ENCODE results near the gene PKIG. TPM values are rescaled to one million over a fixed set of nuclear protein-coding genes. Genes with fewer than 3 reads are reported as not detected.

The PKIG gene
- total RNA-seq, 1 experiment from 2014 or later = 27.0 TPM

DNA sequence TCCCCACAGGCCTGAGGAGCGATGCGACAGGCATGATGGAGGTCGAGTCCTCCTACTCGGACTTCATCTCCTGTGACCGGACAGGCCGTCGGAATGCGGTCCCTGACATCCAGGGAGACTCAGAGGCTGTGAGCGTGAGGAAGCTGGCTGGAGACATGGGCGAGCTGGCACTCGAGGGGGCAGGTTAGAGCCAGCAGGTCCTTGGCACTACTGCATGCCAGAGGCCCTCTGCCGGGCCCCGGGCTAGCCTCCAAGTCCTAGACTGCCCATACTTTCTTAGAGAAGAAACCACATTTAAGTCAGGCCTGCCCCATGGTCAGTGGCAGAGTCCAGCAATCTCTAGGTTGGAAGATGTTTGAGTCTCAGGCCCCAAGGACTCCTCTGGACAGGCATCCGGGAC lies 32.1 kb downstream of the PKIG start:
- peaks cover 7 to 38% (median 25%) of the 10 kb centered on the region in 3 experiments for H3K36me3 Mint-ChIP-seq (ENCODE audit: insufficient read depth in 1 of 3, low read depth in 3 of 3)
- Histone ChIP-seq H2BK15ac (ENCODE audit: low read depth, low read length) (no peak overlapping the region), H4K5ac (ENCODE audit: insufficient read length, low read depth, low read length) (no peak overlapping the region), H3K27me3 (ENCODE audit: insufficient read depth, low read length) (peaks cover 5% of the 10 kb centered on the region; the same call in 1 of the 2 replicates), H3K14ac (ENCODE audit: insufficient read depth, low read length) (no peak overlapping the region), H3K4me2 (ENCODE audit: insufficient read depth, insufficient read length, low read length) (no peak overlapping the region), H2BK5ac (ENCODE audit: insufficient read length, low read length) (no peak overlapping the region), H3K18ac (ENCODE audit: insufficient read length, low read depth, low read length) (no peak overlapping the region), H2AK5ac (ENCODE audit: insufficient read length, low read length) (no peak overlapping the region), H2BK20ac (ENCODE audit: low read depth, low read length, poor library complexity, severe bottlenecking) (no peak overlapping the region), H3T11ph (ENCODE audit: low read length) (no peak overlapping the region), H4K20me1 (ENCODE audit: control insufficient read depth, insufficient read depth, insufficient read length) (no peaks in the 10 kb centered on the region), H3K4ac (ENCODE audit: low read depth, low read length) (no peak overlapping the region), H4K8ac (replicated peaks; ENCODE audit: insufficient read length, low read depth, low read length) (no peak overlapping the region), H3K4me1 (ENCODE audit: insufficient read depth, low read length) (peaks cover 3% of the 10 kb centered on the region; the same call in 1 of the 2 replicates), H3K27ac (ENCODE audit: insufficient read length, low read depth, low read length) (no peak overlapping the region), H2BK120ac (ENCODE audit: low read depth, low read length, poor library complexity, severe bottlenecking) (no peak overlapping the region), H3K79me2 (ENCODE audit: insufficient read depth, low read length) (no peaks in the 10 kb centered on the region), H3K79me1 (ENCODE audit: insufficient read depth, low read depth, low read length, poor library complexity, severe bottlenecking) (no peaks in the 10 kb centered on the region), H2AFZ (ENCODE audit: low read length) (no peak overlapping the region), H3K9ac (ENCODE audit: extremely low read depth, insufficient read length, low read length) (no peak overlapping the region), H3K23ac (ENCODE audit: insufficient read length, low read depth, low read length) (no peak overlapping the region), H3K9me3 (ENCODE audit: control insufficient read depth, low read depth, low read length) (no peaks in the 10 kb centered on the region), H4K91ac (ENCODE audit: insufficient read length, low read depth, low read length) (no peak overlapping the region), H3K56ac (ENCODE audit: insufficient read length, low read depth, low read length) (no peak overlapping the region), H2BK12ac (ENCODE audit: insufficient read length, low read depth, low read length) (no peak overlapping the region), H3K23me2 (ENCODE audit: insufficient read length, low read depth, low read length, poor library complexity, severe bottlenecking) (no peaks in the 10 kb centered on the region)
- H3K27me3 Mint-ChIP-seq (ENCODE audit: low read depth) = peaks cover 46% of the 10 kb centered on the region
- H3K27ac Mint-ChIP-seq = no peak overlapping the region
- WGBS (ENCODE audit: extremely low coverage, insufficient read length, low lambda C conversion rate) = no CpG with 5 or more reads among the region's 14 CpGs
- no peak for DNase-seq
- no peak overlapping the region for H3K4me3 Mint-ChIP-seq
- no peaks in the 10 kb centered on the region; a peak in 2 of 5 replicates for H3K9me3 Mint-ChIP-seq
- TF ChIP-seq CTCF (conservative IDR thresholded peaks at IDR 0.05) = no peak
- peaks cover 41 to 49% of the 10 kb centered on the region in 2 experiments for H3K4me1 Mint-ChIP-seq
